ENCODE results near the gene OR2AT4.
"Not testable (repeated sequence)": the region's sequence is repeated elsewhere in the genome, so short reads cannot be mapped to it uniquely, and the experiment has no call there.

Gene OR2AT4

DNA sequence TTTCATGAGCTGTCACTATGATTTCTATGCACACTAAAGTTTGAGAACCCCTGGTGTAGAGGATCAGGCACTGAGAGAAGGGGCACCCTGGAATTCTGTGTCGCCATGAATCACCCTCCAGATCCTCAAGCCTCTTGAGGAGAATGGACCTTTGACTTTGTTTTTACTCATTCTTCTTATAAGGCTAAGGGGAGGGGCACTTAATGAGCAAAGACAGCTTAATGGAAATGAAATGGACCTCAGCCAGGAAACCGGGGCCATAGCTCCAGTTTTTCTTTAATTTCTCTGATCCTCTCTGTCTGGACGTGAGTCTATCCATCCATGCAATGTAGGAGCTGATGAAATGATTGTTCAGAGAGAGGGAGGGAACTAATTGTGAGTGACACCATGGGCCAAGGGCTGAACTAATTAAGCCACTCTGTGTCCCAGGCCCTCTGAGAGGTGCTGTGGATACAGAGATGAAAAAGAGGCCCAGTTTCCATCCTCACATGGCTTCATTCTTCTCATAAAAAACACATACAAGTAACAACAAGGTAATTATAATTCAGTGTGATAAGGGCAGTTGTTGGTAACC, 32.8 kb downstream of the OR2AT4 start:
- DNase-seq, result no peak

DNA sequence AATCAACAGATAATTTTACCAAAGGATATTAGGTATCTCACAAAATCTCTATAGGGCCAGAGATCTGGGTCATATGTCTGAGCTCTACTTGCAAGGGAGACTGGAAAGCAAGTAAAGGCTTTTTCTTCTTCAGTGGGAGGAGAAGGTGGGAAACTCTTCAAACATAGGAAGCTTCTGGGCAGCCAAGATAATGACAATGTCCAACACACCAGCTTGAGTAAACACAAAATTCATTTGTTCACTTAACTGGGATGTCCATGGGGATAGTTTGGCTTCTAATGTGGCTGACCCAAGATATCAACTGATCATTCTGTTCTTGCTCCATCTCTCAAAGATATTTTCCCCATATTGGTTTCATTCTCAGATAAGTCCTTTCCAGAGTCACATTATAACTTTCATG, 37.4 kb downstream of the OR2AT4 start:
- no peak for DNase-seq

DNA sequence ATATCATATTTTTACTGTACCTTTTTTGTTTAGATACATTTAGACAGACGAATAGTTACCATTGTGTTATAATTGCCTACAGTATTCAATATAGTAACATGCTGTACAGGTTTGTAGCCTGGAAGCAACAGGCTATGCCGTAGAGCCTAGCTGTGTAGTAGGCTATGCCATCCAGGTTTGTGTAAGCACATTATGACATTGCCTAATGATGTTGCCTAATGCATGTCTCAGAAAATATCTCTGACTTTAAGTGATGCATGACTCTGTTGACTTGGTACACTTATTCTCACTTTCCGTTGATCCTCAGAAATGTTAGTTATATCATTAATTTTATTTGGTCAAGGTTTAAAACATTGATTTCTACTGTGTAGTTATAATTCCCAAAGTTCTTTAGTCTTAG, 39.9 kb downstream of the OR2AT4 start:
- DNase-seq, result no peak

DNA sequence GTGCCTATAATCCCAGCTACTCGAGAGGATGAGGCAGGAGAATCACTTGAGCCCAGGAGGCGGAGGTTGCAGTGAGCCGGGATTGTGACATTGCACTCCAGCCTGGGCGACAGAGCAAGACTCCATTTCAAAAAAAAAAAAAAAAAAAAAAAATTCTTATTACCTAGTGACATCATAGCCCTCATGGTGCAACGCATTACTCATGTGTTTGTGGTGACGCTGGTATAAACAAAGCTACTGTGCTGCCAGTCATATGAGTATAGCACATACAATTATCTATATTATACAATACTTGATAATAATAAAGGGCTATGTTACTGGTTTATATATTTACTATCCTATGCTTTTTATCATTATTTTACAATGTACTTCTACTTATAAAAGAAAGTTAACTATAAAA, 41.2 kb downstream of the OR2AT4 start:
- no peak for DNase-seq

DNA sequence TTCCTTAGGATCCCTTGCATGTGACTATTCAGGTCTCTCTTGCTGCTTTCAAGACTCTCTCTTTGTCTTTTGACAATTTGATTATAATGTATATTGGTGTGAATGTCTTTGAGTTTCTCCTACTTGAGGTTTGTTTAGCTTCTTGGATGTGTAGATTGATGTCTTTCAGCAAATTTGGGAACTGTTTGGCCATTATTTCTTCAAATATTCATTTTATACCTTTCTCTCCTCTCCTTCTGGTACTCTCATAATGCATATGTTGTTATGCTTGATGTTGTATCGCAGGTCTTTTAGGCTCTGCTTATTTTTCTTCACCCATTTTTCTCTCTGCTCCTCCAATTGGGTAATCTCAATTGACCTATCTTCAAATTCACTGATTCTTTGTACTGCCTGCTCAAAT, 44.2 kb downstream of the OR2AT4 start:
- DNase-seq, result no peak

DNA sequence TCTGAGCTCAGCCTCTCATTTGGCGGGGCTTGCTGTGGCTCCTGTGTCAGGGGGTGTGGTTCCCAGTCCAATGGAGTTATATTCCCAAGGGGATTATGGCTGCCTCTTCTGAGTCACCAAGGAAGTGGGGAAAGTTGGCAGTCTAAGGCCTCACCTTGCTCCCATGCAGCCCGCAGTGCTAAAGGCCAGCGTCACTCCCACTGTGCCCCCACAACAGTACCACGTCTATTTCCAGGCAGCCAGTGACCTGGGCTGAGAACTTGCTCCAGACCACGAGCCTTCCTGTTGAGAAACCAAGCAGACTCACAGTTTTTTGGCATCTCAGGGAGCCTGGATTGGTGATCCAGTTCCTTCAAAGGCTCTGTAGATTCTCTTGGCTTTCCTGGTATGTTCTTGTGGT, 45.6 kb downstream of the OR2AT4 start:
- DNase-seq, result no peak

DNA sequence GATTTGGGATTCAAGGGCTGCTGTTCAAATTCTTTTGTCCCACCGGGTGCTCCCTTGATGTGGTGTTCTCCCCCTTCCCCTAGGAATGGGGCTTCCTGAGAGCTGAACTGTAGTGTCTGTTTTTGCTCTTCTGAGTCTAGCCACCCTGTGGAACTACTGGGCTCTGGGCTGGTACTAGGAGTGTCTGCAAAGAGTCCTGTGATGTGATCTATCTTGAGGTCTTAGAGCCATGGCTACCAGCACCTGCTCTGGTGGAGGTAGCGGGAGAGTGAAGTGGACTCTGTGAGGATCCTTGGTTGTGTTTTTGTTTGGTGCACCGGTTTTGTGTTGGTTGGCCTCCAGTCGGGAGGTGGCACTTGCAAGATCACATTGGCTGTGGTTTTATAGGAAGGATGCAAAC, 46.2 kb downstream of the OR2AT4 start:
- DNase-seq, result no peak

DNA sequence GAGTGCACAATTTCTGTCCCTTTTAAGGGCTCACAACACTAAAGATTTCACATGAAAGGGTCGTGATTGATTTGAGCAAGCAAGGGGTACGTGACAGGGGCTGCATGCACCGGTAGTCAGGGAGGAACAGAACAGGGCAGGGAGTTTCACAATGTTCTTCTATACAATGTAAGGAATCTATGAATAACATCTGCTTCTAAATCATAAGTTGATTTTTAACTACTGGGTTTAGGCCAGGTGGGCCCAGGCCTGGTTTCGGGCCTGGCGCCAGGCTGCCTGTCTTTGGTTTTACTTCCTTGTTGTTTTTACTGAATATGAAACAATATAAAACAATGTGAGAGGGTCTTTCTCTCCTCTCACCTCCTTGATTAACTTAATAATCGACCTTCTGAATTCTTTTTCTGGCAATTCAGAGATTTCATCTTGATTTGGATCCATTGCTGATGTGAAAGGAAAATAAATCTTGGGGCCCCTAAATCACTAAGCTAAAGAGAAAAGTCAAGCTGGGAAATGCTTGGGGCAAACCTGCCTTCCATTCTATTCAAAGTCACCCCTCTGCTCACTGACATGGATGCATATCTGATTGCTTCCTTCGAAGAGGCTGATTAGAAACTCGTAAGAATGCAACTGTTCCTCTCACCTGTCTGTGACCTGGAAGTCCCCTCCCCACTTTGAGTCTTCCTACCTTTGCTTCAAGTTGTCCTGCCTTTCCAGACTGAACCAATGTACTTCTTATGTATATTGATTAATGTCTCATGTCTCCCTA, 47.0 kb downstream of the OR2AT4 start:
- DNase-seq, result not testable (repeated sequence)

DNA sequence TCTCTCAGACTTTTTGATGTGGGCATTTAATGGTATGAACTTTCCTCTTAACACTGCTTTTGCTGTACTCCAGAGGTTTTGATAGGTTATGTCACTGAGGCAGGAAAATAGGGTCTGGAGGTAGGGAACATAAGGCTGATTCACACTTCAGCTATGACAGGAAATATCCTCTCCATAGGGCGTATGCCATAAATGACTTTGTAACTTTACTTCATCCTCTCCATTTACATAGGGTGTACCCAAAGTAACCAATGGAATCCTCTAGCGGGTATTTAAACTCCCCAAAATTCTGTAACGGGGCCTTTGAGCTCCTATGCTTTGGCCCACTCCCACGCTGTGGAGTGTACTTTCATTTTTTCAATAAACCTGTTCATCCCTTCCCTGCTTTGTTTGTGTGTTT, 49.5 kb downstream of the OR2AT4 start:
- no peak for DNase-seq

DNA sequence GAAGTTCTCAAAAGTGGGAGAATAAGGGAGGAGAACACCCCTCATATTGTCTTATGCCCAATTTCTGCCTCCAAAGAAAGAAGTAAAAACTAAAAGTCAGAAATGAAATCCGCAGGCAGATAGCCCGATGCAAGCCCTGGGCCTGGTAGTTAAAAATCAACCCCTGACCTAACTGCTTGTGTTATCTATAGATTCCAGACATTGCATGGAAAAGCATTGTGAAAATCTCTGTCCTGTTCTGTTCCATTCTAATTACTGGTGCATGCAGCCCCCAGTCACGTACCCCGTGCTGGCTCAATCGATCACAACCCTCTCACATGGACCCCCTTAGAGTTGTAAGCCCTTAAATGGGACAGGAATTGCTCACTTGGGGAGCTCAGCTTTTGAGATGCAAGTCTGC, 50.0 kb downstream of the OR2AT4 start:
- not testable (repeated sequence) for DNase-seq

DNA sequence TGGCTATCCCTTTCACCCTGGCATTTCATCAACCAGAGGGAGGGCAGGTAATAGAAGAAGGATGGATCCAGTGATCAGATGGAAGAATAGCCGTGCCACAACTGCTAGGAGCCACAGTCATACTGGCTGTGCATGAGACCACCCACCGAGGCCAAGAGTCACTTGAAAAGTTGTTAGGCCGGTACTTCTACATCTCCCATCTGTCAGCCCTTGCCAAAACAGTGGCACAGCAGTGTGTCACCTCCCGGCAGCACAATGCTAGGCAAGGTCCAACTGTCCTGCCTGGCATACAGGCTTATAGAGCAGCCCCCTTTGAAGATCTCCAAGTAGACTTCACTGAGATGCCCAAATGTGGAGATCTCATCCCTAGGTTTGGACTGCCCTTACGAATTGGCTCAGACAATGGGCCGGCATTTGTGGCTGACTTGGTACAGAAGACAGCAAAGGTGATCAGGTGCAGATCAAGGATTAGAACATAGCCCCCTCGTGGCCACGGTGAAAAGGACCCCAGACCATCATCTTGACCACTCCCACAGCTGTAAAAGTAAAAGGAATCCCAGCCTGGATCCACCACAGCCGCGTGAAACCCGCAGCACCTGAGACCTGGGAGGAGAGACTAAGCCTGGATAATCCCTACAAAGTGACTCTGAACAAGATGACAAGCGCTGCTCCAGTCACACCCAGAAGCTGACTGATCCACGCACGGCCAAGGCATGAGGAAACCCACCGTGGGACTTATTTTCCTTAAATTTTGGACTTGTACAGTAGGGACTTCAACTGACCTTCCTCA, 52.1 kb downstream of the OR2AT4 start:
- peak; percentile 49 for DNase-seq

DNA sequence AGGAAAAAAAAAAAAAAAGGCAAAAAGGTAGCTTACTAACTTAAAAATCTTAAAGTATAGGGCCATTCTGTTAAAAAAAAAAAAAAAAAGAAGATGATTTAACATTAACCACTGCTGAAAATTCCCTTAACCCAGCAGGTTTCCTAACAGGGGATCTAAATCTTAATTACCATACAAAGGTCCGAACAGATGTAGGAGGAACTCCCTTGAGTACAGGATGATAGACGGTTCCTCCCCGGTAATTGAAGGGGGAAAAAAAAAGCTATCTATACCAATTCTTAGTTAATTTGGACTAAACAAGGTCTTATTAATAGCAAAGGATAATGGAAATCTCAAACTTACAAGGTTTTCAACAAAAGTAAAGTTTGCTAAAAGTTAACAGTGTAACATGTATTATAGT, 54.9 kb downstream of the OR2AT4 start:
- peak; percentile 2 for DNase-seq

DNA sequence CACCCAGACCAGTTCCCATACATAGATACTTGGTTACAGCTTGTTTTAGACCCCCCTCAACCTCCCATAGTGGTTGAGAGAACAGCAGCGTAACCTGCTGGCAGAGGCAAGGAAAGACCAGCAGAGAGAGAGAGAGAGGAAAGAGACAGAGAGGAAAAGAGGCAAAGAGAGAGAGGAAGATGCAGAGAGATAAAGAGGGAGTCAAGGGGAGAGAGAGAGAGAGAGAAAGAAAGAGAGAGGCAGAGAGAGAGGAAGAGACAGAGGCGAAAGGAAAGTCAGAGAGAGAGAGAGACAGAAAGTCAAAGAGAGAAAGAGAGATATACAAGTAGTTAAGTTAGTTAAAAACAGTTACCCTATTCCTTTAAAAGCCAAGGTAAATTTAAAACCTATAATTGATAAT, 55.4 kb downstream of the OR2AT4 start:
- no peak for DNase-seq

DNA sequence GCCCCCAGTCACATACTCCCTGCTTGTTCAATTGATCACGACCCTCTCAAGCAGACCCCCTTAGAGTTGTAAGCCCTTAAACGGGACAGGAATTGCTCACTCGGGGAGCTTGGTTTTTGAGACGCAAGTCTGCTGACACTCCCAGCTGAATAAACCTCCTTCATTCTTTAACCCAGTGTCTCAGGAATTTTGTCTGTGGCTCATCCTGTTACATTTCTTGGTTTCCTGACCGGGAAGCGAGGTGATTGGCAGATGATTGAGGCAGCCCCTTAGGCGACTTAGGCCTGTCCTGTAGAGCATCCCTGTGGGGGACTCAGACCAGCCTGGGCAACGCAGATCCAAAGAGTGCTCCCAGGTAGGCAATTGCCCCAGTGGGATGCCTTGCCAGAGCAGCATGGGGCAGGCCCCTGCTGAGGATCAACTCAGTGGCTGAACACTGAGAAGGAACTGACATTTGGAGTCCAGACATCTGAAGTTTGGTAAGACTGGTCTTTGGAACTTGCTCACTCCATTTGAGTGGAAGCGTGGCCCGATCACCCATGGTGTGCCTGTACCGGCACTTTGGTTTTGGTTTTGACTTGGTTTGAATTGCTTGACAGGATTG, 56.4 kb downstream of the OR2AT4 start:
- DNase-seq, result no peak

DNA sequence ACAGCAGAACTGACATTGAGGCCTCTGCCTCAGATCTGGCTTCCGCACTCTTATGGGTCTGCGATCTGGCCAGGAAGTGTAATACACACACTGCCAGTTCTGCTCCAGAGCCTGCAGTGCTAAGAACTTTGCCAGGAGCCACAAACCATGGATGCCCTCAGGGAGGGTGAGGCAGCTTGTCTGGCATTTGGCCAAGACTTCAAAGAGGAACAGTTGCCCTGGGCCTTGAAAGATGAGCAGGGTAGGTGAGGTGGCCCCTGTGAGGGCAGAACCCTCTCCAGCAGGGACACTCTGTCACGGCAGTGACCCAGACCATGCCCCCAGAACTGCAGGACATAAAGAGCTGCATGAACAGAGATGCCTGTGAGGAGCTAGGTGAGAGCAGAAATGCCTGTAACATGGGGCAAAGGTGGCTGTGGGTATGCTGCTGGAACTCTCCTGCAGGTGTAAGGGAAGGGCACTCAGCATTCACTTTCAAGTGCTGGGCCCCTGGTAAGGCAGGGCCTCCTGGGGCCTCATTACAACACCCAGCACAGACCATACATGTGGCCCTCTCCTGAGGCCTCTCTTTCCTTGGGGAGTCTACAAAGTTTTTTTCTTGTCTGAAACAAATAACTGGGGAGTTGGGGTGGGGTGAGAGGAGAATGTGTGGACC, 60.6 kb downstream of the OR2AT4 start:
- DNase-seq, result no peak

DNA sequence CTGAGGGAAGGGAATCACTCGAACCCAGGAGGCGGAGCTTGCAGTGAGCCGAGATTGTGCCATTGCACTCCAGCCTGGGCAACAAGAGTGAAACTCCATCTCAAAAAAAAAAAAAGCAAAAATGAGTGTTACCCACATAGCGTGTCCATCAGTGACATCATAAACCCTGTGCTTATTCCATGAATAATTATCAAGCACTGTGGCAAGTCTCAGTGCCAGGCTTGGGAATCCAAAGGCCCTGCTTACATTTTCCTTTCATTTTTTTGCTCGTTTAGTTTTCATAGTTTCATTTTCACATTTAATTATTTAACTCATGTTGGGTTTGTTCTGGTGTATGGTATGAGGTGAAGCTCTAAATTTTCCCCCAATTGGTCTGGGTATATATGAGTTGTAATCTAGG, 61.4 kb downstream of the OR2AT4 start:
- no peak for DNase-seq

DNA sequence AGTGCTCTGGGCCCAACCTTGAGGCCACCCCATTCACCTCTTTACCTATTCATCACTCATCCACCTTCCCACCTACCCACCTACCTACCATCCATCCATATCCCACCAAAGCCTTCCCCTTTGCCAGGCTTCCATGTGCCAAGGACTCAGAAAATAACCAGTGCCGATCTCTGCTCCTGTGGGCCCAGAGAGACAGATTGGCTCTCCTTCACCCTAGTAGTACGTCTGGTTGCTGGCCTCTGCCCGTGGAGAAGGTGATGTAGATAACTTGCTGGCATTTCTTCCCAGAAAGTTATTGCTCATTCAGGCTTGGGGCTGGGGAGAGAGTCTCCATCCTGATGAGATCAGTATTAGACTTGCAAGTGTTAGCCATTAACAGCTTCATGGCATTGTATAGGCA, 62.8 kb downstream of the OR2AT4 start:
- no peak for DNase-seq

DNA sequence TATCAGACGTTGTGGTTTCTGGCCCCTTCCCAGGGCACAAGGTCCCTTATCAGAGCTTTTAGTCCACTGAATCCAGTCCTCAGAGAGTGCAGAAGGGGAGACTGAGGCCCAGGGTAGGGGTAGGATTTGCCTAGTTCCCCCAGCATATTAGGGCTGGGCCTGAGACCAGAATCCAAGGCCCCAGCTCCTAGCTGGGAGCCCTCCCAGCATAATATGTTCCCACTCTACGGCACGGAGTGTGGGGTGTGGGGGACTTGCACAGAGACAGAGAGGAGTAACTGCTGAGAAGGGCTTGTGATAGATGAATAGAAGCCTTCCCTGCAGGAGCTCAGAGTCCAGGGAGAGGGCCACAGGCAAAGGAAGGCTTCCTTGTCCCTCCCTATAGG, 64.1 kb downstream of the OR2AT4 start:
- DNase-seq, result no peak

DNA sequence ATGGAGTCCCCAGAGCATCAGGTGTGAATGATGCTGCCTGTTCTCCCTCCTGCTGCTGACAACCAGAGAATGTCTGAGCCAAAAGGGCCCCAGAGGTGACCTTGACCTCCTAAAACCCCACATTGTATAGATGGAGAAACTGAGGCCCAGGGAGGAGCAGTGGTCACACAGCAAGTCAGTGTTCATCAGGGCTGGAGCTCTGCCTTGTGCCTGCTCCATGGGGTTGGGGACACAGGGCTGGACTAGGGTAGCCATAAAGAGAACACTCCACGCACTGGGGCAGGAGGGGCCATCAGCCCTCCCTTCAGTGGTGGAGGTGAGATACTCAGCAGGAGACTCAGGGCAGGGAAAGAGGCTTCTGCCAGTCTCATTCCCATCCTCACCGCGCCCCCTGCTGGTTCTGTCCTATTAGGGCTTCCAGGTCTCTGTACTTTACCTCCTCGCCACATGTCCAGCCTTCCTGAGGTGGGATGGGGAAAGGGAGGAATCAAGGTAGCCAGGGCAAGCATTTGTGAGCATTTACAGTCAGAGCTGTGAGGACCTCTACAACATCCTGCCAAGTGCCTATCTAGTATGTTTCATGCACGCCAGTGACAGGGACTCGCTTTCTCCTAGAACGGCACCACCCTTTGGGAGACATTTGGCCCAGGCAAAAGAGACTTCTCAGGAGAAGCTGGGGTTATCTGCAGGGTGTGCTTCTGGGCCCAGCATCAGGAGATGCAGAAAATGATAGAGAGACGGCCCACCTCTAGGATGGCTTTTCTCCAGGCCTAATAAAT, 64.7 kb downstream of the OR2AT4 start:
- DNase-seq, result peak; percentile 90

Measured in NCI-H82 (cell line).